GM19452 (cell line): Measurements from ENCODE around the gene FST.

Source experiments
- ATAC-seq: cut with Tn5 transposase; IDR thresholded peaks from one replicate; pipeline ENCODE4 v1.9.1; 2021; ENCODE audit not compliant: unreplicated experiment

FST gene

DNA sequence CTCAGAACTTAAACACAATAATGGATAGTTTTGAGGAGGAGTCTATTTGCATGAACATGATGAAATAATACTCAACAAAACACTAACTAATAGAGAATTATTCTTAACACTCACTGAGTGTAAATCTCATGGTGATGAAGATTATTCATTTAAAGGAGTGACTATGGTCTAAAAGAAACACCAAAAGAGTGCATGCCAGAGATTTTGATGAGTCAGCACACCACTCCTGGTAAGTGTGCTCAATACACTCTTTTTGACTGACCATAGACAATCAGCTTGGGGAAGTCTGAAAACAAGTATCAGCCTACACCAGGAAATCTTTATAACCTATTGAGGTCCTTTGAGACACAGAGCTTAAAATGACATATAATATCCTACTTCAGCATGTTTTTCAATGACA lies 6.8 kb upstream of the FST start:
- no peak for ATAC-seq

DNA sequence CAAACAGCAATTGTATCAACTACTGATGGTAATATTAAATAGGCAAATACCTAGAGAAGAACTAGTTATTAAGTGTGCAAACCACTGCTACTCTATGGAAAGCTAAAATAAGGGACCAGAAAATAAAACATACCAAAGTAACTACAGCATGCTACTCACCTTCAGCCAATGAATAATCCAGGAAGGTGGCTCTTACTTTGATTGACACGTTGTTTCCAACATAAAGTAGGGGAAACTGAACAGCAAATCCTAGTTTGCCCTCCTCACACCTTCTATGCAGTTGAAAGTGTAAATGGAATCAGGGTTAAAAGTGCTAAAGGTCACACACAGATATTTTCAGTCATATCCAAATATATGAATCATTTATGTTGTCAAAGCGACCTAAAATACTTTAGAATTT lies 5.1 kb upstream of the FST start:
- ATAC-seq, result no peak

DNA sequence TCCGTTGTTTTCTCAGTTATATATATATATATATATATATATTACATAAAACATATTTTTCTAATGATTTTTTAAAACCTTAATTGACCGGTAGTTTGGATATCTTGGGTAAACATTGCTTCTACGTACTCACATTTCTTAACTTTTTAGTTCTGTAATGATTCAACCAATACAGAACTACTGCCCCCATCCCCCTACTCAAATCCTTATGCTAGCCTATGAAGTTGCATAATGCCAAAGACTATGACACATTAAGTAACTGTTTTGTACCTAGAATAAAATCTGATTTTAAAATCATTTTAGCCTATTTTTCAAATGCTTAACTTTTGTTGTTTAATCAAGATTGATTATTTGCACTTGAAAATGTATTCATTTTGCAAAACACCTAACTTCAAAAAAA lies 4.4 kb upstream of the FST start:
- ATAC-seq, result no peak

DNA sequence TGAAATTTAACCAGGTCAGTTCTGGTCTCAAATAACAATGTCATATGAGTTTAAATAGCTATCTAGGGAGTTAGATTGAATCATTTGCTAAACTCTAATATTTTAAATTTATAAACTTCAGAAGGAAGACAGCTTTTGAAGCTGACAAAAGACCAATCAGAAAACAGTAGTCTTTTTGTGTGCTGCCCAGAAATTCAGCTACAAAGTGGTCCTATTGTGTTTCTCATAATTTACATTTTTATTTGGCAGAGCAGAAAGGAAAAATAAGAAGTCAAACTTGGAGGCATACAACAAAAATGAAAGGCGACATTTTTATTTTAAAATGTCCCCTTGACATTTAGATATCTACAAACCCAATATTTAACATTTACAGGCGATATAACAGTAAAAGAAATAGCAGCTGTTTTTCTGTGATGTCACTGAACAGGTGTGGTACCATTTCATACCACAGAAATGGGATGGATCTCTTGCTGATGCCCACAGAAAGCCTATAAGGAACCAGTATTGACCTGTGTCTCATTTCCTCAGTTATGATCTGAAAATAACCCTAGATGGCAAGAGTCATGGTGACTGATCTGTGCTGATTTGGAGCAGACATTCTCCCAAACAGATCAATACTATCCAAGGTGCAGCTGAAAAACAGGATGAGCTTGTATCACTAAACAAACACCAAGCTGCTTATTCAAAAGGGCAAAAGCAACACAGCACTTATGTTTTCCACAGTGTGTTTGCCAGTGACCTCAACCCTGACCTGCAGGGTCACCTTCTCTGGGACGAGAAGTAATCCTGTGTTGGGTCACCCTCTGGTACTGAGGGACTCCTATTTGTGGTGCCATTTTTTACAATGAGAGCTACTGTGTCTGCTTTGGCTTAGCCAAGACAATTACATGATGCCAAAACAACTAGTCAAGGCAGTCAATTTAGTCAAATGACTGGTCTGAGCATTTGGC lies 3.6 kb upstream of the FST start:
- ATAC-seq, result no peak

DNA sequence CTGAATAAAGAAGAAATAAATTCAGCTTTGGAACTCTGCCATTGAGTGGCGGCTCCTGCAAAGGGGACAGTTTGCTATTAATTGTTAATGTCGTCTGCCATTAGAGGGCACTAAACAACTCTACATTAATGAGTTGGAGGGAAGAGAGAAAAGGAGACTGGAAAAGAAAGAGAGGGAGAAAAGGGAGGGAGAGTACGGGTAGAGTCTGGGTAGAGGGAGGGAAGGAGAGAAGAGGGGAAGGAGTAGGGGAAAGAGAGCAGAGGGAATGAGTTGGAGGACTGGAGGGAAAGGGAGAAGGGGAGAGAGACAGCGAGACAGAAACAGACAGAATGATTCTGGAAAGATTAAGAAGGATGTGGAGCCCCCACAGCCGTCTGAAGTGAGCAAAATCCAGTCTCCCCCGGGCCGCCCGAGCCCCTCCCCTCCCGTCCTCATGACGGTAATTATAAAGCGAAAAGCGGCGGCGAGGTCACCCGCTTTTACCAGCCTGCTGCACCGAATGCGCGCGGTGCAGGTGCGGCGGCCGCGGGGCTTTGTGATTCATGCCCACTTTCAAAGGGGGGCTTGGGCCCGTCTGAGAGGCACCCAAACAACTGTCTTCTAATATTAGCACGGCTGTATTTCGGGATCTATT lies 1.9 kb upstream of the FST start:
- ATAC-seq, result no peak

DNA sequence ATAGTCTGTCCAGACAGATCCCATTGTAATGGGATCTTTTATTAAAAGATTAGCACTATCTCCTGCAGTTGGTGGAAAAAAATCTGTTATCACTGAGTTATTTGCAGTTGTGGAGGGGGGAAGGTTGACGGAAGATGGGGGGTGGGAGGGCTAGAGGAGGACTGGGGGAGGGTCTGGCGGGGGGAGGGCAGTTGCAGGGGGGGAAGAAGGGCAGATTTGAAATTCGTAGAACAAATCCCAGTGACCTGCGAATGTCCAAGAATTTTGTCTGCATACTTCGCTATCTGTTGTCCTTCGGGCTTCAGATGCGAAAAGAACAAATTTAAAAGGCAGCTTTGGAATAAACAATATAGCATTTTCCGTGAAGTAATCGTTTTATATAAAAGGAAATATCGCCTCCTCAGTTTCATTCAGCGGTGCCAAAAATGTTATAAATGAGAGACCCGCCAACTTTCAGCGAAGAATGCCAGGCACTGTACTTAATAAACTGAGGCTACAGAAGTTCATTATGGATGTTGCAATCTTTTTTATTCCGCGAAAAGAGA lies 1.3 kb upstream of the FST start:
- ATAC-seq, result no peak

DNA sequence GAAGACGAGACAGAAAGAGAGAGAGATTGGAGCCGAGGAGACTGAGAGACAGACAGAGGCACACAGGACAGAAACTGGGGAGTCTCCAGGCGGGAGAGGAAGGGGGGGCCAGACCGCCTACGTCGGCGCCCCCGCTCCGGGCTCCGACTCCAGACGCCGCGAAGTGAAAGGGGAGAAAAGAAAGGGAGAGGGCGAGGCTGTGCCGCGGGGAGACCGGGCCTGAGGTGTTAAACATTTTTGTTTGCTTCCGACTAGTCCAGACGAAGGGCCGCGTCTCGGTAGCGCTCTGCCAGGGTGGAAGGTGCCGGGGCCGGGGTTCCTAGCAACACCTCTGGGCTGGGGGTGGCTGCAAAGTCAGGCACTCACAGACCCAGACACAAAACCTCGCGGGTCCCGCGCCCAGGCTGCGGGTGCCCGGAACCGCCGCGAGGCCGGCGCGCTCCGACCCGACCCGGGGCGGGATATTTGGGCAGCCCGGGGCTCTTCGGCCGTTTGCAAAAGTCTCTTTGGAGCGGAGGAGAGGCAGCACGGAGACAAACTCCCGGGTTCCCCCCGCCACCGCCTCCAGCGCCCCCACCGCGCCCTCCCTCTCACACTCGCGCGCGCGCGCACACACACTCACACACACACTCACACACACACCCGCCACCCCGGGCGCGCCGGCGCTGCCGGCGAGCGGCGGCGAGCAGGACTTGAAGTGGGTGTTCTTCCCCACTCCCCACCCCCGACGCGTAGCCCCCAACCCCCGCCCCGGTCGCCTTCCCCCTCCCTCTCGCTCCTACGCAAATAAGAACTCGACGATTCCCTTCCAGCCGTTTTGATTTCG lies 626 bp upstream of the FST start:
- ATAC-seq, result no peak

DNA sequence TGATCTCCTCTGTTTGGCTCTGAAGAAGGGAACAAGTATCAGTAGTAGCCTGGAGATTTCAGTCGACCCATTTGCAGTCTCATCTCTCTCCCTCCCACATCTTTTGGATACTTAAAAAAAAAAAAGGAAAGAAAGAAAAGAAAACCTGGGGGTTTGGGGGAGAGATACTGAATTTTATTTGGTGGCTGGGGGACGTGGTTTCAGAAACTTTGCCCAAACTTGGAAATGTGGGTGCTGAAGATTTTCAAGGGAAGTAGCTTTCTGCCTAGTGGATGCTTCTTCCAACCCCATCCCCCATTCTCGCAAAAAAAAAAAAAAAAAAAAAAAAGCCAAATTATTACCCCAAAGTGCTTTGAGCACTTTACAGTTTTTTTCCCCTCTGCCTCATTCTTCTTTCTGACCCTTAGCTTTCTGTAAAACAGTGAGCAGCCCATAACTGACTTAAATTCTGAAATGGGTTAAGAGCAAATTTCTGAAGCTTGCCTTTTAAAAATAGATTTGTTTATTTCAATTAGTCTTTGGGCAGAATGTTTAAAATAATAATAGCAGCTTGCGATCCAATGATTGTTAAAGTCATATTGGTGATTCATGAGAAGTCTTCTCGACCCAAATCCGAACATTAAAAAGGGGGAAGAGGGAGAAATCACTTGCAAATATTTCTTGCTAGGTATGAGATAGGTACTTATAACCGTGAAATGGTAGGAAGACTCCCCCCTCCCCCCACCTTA lies 894 bp downstream of the FST start:
- no peak for ATAC-seq

DNA sequence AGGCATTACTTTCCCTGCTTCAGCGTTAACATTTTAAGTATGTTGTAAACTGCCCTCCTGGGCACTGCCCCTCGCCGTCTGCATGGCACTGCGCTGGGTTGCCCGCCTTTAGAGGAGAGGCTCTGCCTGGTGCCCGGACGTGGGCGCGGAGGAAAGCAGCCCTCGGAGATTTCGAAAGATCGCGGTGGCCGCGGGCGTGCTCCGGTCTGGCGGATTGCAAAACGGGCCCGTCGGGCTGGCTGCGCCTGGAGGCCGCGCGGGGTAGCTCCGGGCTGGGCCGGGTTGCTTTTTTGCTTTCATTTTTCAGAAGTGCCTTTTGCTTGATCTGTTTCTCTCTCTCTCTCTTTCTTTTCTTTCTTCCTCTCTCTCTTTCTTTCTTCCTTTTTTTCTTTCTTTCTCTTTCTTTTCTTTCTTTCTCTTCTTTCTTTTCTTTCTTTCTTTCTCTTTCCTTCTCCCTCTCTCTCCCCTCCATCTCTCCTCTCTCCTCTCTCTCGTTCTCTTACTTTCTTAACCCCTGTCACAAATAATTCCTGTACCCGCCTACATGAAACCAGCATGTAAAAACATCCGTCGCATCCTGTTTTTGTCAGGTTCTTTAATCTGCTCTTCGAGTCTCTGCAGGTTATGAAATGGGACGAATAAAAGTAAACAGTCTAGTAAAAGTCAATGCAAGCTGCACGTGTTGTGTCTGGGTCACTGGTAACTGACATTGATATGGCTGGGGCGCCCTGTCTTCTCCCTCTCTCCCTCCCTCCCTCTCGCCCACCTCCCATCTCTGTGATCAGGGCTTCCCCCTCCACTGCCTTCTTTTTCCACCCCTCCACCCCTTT lies 1.7 kb downstream of the FST start:
- ATAC-seq, result peak; percentile 71

DNA sequence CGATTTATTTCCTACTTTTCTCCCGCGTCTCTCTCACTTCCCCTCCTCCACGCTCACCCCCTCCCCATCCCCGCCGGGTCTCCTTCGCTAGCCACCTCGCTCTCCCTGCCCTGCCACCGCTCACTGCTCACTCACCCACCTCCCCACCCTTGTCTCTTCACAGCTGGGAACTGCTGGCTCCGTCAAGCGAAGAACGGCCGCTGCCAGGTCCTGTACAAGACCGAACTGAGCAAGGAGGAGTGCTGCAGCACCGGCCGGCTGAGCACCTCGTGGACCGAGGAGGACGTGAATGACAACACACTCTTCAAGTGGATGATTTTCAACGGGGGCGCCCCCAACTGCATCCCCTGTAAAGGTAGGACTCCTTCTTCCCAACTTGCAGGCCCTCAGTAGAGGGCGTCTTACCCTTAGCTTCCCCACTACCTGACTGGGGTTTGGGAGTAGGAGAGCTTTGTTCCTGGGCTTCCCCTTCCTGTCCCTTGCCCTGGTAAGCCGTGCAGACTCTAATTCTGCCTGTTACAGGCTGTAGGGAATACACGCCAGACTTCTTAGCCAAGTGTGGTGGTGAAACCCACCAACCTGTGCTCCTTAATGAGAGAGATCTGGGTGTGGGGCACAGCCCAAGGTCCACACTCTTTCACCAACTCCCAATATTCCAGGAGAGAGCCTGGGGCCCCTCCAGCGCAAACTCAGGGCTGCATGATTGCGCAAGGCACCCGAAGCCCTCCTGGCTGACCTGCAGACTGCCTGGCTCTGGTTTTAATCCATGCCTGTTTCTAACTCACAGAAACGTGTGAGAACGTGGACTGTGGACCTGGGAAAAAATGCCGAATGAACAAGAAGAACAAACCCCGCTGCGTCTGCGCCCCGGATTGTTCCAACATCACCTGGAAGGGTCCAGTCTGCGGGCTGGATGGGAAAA lies 2.5 kb downstream of the FST start:
- ATAC-seq, result no peak

DNA sequence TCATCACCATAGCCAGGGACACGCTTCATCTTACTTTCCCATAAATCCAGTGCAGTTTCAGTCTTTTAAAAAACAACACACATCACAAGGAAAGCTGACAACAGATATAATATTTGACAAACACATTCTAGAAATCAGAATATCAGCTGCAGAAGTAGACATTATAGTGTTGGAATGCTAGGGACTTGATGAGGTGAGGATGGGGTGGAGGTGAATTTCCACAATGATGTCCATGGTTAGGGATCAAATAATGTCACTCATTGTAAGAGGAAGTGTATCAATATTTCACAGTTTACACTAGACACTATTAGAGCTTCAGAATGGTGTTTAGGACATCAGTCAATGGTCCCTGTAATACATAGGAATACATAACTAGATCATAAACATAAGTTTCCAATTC lies 7.0 kb downstream of the FST start:
- ATAC-seq, result no peak

DNA sequence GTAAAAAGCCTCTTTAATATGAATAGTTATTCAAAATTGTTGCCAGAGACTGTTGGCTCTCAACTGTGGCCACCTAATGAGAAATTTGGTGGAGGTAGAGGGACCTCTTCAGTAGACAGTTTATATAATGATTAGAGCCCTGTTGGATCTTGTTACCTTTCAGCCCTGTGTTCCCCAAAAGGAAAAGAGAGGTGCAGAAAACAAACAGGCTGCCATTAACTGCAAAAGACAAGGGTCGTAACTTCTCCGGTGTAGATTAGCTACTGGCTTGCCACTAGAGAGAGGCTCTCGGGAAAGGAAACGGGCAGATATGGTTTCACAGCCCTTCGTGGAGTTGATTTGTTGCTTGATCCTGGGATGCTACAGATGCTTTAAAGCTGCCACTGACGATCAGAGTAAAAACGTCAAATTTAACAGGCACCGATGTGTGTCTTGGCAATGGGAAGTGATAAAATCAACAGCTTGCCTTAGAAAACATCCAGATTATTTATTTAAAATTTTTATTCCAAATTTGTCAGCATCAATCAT lies 7.8 kb downstream of the FST start:
- ATAC-seq, result no peak

DNA sequence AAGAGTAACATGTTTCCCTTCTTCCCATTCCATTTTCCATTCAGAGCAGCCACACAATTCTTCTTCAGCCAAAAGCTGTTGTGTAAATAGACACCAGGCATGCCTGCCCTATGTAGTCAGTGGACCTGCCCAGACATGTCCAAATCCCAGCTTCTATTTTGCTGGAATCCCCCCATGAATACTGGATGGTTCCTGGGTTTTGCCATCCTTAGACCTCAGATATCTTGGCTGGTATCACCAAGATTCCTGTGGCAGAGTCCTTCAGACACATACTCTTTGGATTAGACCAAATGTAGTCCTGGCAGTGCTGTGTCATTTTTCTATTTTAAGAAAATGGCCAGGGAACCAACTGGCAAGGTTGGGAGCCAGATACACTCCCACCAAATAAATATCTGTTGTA lies 10.3 kb downstream of the FST start:
- no peak for ATAC-seq

DNA sequence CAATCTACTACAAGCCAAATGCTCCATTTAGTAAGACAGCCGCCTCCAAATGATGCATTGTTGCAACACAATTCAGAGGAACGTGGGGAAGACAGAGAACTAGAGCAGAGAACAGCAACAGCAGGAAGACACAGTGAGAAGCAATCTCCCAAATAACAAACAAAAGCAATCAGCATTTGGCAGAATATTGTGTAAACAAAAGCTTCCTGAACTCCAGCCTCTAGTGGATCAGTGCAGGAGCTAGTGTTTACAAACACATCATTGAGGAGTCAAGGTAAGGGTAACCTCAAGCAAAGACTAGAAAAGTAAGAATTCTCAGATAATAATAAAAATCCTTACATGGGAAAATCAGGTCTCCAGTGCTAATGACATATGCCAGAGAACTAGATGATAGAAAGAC lies 20.6 kb downstream of the FST start:
- ATAC-seq, result no peak

DNA sequence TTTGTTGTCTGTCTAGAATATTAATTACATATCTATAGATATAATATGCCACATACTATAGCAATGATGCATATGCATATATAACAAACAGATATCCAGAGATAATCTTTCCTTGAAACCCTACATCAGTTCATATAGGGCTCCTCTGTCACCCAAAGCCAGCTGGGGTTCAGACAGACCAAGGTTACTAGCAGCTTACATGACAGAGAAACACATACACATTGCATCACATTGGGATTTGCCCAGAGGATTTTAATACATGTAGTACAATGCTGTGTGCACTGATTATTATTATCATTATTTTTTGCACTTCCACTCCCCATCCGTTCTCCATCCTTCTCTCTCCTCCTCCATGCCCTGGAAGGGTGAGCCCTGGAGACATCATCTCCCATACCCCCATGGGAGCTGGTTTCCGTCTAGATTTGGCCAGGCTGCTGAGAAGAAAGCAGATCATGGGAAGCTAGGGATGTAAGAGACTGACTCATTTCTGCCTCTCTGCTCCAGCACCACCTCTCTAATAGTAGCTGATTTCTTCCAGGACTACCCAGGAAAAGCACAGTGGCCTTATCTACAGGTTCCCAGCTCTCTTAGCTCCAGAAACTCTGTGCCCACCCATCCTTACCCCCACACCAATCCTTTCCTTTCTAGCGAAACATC lies 23.3 kb downstream of the FST start:
- ATAC-seq, result no peak

DNA sequence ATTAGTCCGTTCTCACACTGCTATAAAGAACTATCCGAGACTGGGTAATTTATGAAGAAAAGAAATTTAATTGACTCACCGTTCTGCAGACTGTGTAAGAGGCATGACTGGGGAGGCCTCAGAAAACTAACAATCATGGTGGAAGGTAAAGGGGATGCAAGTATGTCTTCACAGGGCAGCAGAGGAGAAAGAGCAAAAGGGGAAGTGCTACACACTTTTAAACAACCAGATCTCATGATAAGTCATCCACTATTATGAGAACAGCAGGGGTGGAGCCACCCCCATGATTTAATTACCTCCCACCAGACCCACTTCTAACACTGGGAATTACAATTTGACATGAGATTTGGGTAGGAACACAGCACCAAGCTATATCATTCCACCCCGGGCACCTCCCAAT lies 26.6 kb downstream of the FST start:
- no peak for ATAC-seq

DNA sequence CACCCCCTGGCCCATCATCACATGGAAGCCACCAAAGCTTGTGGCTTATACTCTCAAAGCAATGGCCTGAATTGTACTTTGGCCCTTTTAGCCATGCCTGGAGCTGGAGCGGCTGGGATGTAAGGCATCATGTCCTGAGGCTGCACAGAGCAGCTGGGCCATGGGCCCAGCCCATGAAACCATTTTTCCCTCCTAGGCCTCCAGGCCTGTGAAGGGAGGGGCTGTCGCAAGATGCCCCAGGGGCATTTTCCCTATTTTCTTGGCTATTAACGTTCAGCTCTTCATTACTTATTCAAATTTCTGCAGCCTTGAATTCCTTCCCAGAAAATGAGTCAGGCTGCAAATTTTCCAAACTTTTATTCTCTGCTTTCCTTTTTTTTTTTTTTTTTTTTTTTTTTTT lies 27.7 kb downstream of the FST start:
- ATAC-seq, result no peak

DNA sequence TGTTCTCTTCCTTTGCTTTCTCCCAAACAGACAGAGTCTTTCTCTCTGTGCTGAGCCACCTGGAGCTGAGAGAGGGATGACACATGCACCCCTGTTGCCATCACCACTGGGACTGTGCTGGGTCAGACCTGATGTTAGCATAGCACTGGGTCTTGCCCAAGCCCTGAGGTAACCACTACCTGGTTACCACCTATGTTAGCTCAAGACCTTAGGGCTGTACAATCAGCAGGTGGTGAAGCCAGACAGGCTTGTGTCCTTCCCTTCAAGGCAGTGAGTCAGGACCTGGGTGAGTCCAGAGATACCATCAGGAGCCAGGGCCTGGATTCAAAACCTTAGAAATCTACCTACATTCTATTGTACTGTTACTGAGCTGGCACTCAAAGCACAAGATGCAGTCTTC lies 32.1 kb downstream of the FST start:
- ATAC-seq, result no peak
